ENCODE data around the gene PPP6R3. TPM values are rescaled to one million over a fixed set of nuclear protein-coding genes. Genes with fewer than 3 reads are reported as not detected.

PPP6R3 gene
- total RNA-seq, 1 donor from 2014 or later = 132 TPM

- no peak for DNase-seq
- intact Hi-C loops (cut with micrococcal nuclease) = no loop called here
- Mint-ChIP-seq H3K9me3 (no peaks in the 10 kb centered on the region), H3K4me3 (no peak overlapping the region), H3K36me3 (ENCODE audit: low read depth) (peaks cover 5% of the 10 kb centered on the region), H3K4me1 (peaks cover 29% of the 10 kb centered on the region), H3K27ac (no peak overlapping the region), H3K27me3 (no peaks in the 10 kb centered on the region)
Measured at GRCh38 chr11:68498903-68499883, 38.6 kb downstream of the PPP6R3 start.

- H3K9me3 Mint-ChIP-seq = no peaks in the 10 kb centered on the region
- H3K27me3 Mint-ChIP-seq = no peaks in the 10 kb centered on the region
- H3K4me1 Mint-ChIP-seq = peaks cover 32% of the 10 kb centered on the region
- H3K36me3 Mint-ChIP-seq (ENCODE audit: low read depth) = peaks cover 5% of the 10 kb centered on the region
- no peak overlapping the region for H3K27ac Mint-ChIP-seq
- DNase-seq = no peak
- no peak overlapping the region for H3K4me3 Mint-ChIP-seq
- intact Hi-C loops (cut with micrococcal nuclease) = no loop called here
Measured at GRCh38 chr11:68500206-68500605, 39.7 kb downstream of the PPP6R3 start.

GRCh38 chr11:68501813-68502212 lies 41.3 kb downstream of the PPP6R3 start:
- Mint-ChIP-seq H3K27me3 (no peaks in the 10 kb centered on the region), H3K36me3 (ENCODE audit: low read depth) (peaks cover 9% of the 10 kb centered on the region), H3K4me3 (no peak overlapping the region), H3K9me3 (no peaks in the 10 kb centered on the region), H3K27ac (no peak overlapping the region), H3K4me1 (peaks cover 32% of the 10 kb centered on the region)
- no peak for DNase-seq
- intact Hi-C loops (cut with micrococcal nuclease) = no loop called here

GRCh38 chr11:68503251-68503687 lies 42.7 kb downstream of the PPP6R3 start:
- peaks cover 13% of the 10 kb centered on the region for H3K36me3 Mint-ChIP-seq (ENCODE audit: low read depth)
- intact Hi-C loops (cut with micrococcal nuclease) = no loop called here
- no peak overlapping the region for H3K4me3 Mint-ChIP-seq
- H3K4me1 Mint-ChIP-seq = peaks cover 38% of the 10 kb centered on the region
- no peaks in the 10 kb centered on the region for H3K9me3 Mint-ChIP-seq
- DNase-seq = no peak
- no peak overlapping the region for H3K27ac Mint-ChIP-seq
- H3K27me3 Mint-ChIP-seq = no peaks in the 10 kb centered on the region

DNA sequence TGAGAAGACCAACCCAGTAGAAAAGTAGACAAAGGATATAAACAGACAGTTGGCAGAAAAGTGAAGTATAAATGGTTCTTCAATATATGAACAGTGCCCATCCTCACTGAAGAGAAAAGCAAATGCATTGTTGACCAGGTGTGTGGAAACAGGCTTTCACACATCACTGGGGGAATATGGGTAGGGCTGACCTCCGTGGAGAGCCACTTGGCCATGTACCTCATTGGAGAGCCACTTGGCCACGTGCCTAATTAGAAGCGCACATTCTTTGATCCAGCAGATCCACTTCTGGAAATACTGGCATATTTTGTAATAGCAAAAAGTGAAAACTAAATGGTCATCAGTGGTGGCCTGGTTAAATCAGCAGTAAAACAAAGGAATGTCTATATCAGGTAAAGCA lies 43.2 kb downstream of the PPP6R3 start:
- Mint-ChIP-seq H3K9me3 (no peaks in the 10 kb centered on the region), H3K4me1 (peaks cover 38% of the 10 kb centered on the region), H3K36me3 (ENCODE audit: low read depth) (peaks cover 13% of the 10 kb centered on the region), H3K4me3 (no peak overlapping the region), H3K27me3 (no peaks in the 10 kb centered on the region), H3K27ac (no peak overlapping the region)
- intact Hi-C loops (cut with micrococcal nuclease) = no loop called here
- DNase-seq = no peak

GRCh38 chr11:68504432-68505066 lies 44.0 kb downstream of the PPP6R3 start:
- H3K27me3 Mint-ChIP-seq = no peaks in the 10 kb centered on the region
- H3K4me3 Mint-ChIP-seq = no peak overlapping the region
- DNase-seq = no peak
- peaks cover 41% of the 10 kb centered on the region for H3K4me1 Mint-ChIP-seq
- intact Hi-C loops (cut with micrococcal nuclease) = no loop called here
- peaks cover 13% of the 10 kb centered on the region for H3K36me3 Mint-ChIP-seq (ENCODE audit: low read depth)
- H3K9me3 Mint-ChIP-seq = no peaks in the 10 kb centered on the region
- peak overlapping the region; percentile 8 for H3K27ac Mint-ChIP-seq

DNA sequence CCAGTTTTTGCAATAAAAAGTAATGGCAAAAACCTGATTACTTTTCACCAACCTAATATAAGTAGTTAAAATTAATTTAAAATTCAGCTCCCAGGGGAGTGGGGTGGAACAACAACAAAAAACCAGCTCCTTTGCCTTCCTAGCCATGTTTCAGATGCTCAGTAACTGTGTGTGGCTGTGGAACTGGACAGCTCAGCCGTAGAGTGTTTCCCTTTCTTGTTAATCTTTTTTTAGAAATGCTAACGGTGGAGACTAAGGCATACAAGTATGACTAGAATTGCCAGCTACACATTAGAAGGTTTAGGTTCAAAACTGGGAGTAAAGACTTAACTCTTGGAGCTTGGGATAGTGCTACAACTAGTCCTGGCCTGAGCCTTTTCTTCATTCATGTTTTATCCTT lies 45.0 kb downstream of the PPP6R3 start:
- no peak for DNase-seq
- intact Hi-C loops (cut with micrococcal nuclease) = no loop called here
- peaks cover 16% of the 10 kb centered on the region for H3K36me3 Mint-ChIP-seq (ENCODE audit: low read depth)
- peaks cover 39% of the 10 kb centered on the region for H3K4me1 Mint-ChIP-seq
- H3K4me3 Mint-ChIP-seq = no peak overlapping the region
- H3K27me3 Mint-ChIP-seq = no peaks in the 10 kb centered on the region
- no peak overlapping the region for H3K27ac Mint-ChIP-seq
- no peaks in the 10 kb centered on the region for H3K9me3 Mint-ChIP-seq

DNA sequence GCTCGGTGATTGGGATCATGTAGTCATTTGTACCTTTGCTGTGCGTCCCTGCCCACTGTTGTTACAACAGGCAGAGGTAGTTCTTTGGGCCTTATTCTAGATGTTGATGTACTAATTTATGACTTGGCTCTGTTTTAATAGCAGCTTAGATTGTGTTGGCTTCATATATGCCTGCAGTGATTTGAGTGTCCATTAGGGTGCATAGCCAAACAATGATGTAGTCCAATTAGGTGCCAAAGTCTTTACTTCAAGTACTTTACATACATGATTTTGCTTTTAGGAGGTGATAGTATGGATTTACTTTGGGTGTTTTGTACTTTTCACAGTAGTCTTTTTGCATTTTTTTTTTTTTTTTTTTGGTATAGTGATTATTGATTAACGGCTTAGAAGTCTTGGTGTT lies 46.4 kb downstream of the PPP6R3 start:
- H3K27ac Mint-ChIP-seq = no peak overlapping the region
- H3K4me1 Mint-ChIP-seq = peaks cover 40% of the 10 kb centered on the region
- intact Hi-C loops (cut with micrococcal nuclease) = no loop called here
- H3K9me3 Mint-ChIP-seq = no peaks in the 10 kb centered on the region
- no peak overlapping the region for H3K4me3 Mint-ChIP-seq
- H3K27me3 Mint-ChIP-seq = no peaks in the 10 kb centered on the region
- no peak for DNase-seq
- H3K36me3 Mint-ChIP-seq (ENCODE audit: low read depth) = peaks cover 19% of the 10 kb centered on the region

DNA sequence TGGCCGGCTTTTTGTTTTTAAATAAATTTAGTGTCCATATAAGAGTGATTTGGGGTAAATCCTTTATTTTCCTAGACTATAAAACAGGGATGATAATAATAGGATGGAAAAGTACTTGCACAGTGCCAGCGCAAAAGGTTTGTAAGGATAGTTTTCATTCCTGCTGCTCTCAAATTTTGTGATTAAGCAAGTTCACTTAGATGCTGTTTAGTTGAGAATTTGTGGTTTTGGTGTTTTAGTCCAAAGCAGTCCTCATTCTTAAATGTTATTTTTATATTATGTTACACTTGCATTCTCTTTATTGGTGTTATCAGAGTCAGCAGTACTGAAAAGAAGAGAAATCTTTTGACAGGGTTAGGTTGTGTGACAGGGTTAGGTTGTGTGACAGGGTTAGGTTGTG lies 47.9 kb downstream of the PPP6R3 start:
- no peaks in the 10 kb centered on the region for H3K27me3 Mint-ChIP-seq
- intact Hi-C loops (cut with micrococcal nuclease) = no loop called here
- peaks cover 37% of the 10 kb centered on the region for H3K4me1 Mint-ChIP-seq
- no peak for DNase-seq
- H3K4me3 Mint-ChIP-seq = no peak overlapping the region
- peaks cover 21% of the 10 kb centered on the region for H3K36me3 Mint-ChIP-seq (ENCODE audit: low read depth)
- H3K9me3 Mint-ChIP-seq = no peaks in the 10 kb centered on the region
- peak overlapping the region; percentile 24 for H3K27ac Mint-ChIP-seq

- no peaks in the 10 kb centered on the region for H3K9me3 Mint-ChIP-seq
- no peak overlapping the region for H3K4me3 Mint-ChIP-seq
- intact Hi-C loops (cut with micrococcal nuclease) = no loop called here
- H3K4me1 Mint-ChIP-seq = peaks cover 41% of the 10 kb centered on the region
- no peak overlapping the region for H3K27ac Mint-ChIP-seq
- H3K36me3 Mint-ChIP-seq (ENCODE audit: low read depth) = peaks cover 20% of the 10 kb centered on the region
- DNase-seq = no peak
- H3K27me3 Mint-ChIP-seq = no peaks in the 10 kb centered on the region
Measured at GRCh38 chr11:68509066-68509465, 48.5 kb downstream of the PPP6R3 start.

DNA sequence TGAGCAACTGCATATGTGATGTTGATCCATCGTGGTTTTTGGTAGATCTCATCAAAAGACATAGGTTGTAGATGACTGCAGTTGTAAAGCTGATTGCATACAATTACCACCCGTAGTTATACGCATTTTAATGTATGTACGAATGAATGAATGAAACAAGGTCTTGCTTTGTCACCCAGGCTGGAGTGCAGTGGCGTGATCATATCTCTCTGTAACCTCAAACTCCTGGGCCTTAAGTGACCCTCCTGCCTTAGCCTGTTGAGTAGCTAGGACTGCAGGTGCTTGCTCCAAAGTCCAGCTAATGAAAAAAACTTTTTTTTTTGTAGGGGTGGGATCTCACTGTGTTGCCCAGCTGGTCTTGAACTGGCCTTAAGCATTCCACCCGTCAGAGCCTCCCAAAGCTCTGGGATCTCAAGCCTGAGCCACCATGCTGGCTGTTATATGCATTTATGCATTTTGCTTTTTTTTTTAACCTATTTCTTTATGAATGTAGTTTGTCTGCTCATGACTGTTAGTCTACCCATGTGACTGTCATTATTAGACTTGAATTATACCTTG lies 53.5 kb downstream of the PPP6R3 start:
- Mint-ChIP-seq H3K4me3 (no peak overlapping the region), H3K36me3 (ENCODE audit: low read depth) (peaks cover 42% of the 10 kb centered on the region), H3K9me3 (no peaks in the 10 kb centered on the region), H3K27me3 (no peaks in the 10 kb centered on the region), H3K27ac (peak overlapping the region; percentile 48), H3K4me1 (peaks cover 37% of the 10 kb centered on the region)
- DNase-seq = no peak
- intact Hi-C loops (cut with micrococcal nuclease) = no loop called here

DNA sequence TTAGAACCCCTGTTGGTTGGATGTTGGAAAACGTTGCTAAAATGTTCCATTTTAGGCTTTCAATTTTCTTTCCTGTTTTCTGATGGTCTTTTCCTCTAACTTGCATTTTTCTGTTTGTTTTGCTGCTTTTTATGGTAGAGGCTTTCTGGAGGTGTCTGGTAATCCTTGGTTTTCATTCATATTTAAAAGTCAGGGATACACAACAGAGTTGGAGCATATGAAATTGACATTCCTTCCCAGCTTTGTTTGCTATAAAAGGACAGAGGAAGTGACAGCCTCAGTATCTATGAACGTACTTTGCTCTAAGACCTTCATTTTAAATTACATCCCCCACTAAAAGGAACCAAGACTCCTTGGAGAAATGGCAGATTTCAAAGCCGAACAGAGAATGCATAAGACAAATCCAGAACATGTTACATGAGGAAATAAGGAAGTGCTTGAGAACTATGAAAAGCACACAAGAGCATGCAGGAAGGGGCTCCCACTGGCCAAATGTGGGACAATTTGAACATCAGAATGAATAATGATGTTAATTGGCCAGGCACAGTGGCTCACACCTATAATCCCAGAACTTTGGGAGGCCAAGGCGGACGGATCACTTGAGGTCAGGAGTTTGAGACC lies 56.7 kb downstream of the PPP6R3 start:
- peak overlapping the region; percentile 21 for H3K27ac Mint-ChIP-seq
- intact Hi-C loops (cut with micrococcal nuclease) = no loop called here
- H3K4me1 Mint-ChIP-seq = peaks cover 30% of the 10 kb centered on the region
- no peaks in the 10 kb centered on the region for H3K9me3 Mint-ChIP-seq
- no peak overlapping the region for H3K4me3 Mint-ChIP-seq
- DNase-seq = no peak
- H3K36me3 Mint-ChIP-seq (ENCODE audit: low read depth) = peaks cover 58% of the 10 kb centered on the region
- no peaks in the 10 kb centered on the region for H3K27me3 Mint-ChIP-seq

GRCh38 chr11:68518191-68518590 lies 57.6 kb downstream of the PPP6R3 start:
- Mint-ChIP-seq H3K36me3 (ENCODE audit: low read depth) (peaks cover 66% of the 10 kb centered on the region), H3K27me3 (no peaks in the 10 kb centered on the region), H3K4me3 (no peak overlapping the region), H3K9me3 (no peaks in the 10 kb centered on the region), H3K27ac (no peak overlapping the region), H3K4me1 (peaks cover 39% of the 10 kb centered on the region)
- intact Hi-C loops (cut with micrococcal nuclease) = no loop called here
- no peak for DNase-seq
